ENCODE results near the gene REEP3.

DNA sequence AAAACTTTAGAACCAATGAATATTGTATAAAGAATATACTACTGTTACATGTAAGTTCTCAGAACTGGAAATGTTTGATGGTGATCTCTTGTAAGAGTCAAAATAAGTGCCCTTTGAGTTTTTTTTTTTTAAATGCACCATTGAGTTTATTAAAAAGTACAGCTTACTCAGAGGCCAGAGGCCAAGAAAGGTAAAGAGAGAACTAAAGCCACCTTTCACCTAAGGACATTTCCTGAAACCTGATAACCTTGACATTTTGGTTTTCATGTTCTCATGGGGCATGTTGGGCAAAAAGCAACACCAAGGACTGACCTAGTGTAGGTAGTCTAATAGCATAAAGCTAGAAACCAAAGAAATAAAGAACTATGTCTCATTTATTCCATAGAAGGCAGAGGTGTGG, 27.7 kb downstream of the REEP3 start:
- TF ChIP-seq CTCF (conservative IDR thresholded peaks at IDR 0.05; ENCODE audit: low read length) = no peak
- TF ChIP-seq EZH2phosphoT487 (IDR thresholded peaks at IDR 0.05; ENCODE audit: borderline replicate concordance) = no peak

All from Loucy (cell line).